Tibial nerve (tissue), 4 donors: Measurements from ENCODE around the gene GRAMD4.

ENCODE experiments used
- EP300 ChIP-seq, 2 donors: sonication (generic); formaldehyde crosslinking; IDR thresholded peaks; one replicate each; pipeline ENCODE4 v1.6.1; 2017; ENCODE audit warnings: antibody characterized with exemption in 2 of 2, mild to moderate bottlenecking in 1 of 2
- POLR2A ChIP-seq, 2 donors: fragments of 450-650 bp; IDR thresholded peaks; one replicate each; pipeline ENCODE4 v1.6.1; 2017; ENCODE audit warnings: antibody characterized with exemption in 2 of 2, mild to moderate bottlenecking in 2 of 2, moderate library complexity in 2 of 2
- TF ChIP-seq, protein P1 (sequence below), 5 experiments: fragments of 200-600 bp in 3 of 5; fragments of 450-650 bp in 2 of 5; sonication (generic) in 3 of 5; IDR thresholded peaks; one replicate each; pipeline ENCODE4 v1.5.1; 2016 to 2019; ENCODE audit warnings: antibody characterized with exemption in 5 of 5, mild to moderate bottlenecking in 3 of 5, moderate library complexity in 2 of 5

DNA sequence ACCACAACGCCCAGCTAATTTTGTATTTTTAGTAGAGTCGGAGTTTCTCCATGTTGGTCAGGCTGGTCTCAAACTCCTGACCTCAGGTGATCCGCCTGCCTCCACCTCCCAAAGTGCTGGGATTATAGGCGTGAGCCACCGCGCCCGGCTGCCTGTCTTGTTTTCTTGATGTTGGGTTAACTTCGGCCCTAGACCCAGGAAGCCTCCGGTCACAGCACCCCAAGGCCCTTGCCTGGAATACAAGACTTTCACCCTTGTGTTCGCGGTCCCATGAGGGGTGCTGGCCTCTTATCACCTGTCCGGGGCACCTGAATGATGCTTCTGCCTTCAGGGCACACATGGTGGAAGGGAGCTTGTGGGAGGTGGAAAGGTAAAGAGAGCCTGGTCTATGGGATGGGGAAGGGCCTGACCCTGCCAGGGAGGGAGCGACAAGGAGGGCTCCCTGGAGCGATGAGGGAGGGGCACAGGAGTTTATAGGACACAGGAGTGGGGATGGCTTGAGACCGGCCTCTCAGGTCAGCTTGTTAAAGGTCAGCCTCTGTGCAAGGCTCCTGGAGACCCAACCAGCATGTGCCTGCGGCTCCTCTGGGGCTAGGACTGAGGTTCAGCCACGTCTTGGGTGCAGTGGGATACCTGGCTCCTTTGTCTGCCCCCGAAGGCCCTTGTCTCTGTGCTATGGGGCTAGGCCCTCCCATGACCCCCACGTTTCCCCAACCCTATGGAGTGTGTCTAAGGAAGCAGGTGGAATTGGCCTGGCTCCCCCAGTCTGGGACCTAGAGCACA lies 34.7 kb upstream of the GRAMD4 start:
- TF ChIP-seq, protein P1, sequence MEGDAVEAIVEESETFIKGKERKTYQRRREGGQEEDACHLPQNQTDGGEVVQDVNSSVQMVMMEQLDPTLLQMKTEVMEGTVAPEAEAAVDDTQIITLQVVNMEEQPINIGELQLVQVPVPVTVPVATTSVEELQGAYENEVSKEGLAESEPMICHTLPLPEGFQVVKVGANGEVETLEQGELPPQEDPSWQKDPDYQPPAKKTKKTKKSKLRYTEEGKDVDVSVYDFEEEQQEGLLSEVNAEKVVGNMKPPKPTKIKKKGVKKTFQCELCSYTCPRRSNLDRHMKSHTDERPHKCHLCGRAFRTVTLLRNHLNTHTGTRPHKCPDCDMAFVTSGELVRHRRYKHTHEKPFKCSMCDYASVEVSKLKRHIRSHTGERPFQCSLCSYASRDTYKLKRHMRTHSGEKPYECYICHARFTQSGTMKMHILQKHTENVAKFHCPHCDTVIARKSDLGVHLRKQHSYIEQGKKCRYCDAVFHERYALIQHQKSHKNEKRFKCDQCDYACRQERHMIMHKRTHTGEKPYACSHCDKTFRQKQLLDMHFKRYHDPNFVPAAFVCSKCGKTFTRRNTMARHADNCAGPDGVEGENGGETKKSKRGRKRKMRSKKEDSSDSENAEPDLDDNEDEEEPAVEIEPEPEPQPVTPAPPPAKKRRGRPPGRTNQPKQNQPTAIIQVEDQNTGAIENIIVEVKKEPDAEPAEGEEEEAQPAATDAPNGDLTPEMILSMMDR (IDR thresholded peaks at IDR 0.05), result no peak
- TF ChIP-seq POLR2A (IDR thresholded peaks at IDR 0.05) (no peak), EP300 (IDR thresholded peaks at IDR 0.05) (no peak)
